Midbrain (tissue), 1 donor: ENCODE results near the gene TSC22D2.

Experiments used
- DNase-seq: peaks from one replicate; lab custom pipeline; 2025; lab: John Stamatoyannopoulos, UW

TSC22D2 gene

GRCh38 chr3:150412561-150413231 is 4.6 kb downstream of the TSC22D2 start:
- peak; percentile 21 for DNase-seq

DNA sequence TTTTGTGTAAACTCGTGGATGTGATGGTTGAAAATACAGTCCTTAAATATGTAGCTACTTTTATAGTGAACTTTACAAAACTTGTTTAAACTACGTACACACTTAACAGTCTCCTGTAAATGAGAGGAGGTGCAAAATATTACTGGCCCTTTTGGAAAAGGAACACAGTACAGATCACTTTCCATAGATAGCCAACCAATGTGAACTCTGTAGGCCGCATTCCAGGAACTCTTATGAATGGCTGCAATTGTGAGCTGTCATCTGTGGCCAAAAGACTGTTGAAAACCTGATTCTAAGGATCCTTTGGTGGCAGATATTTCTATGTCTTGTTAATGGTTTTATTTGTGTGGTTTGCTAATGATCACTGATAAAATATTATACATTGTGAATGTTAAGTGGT is 6.2 kb downstream of the TSC22D2 start:
- DNase-seq: peak; percentile 67

DNA sequence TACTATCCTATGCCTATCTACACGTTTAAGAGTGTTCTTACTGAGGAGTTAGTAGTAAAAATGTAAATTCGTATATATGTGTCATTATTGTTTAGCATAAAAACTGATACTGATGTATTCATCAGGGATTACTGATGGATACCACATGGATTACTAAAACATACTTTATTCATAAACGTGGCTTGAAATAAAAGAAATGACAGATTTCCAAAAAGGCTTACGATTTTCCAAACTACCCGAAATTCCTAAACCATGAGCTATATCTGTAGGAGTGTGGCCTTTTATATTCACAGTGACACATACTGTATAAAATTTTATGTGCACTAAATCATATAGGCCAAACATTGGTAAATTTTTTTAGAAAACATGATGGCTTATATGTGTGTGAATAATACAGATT is 6.9 kb downstream of the TSC22D2 start:
- no peak for DNase-seq

- DNase-seq: no peak
These were observed 11.2 kb downstream of the TSC22D2 start for GRCh38 chr3:150419076-150419868.

GRCh38 chr3:150419959-150420358 is 11.9 kb downstream of the TSC22D2 start:
- DNase-seq: no peak

DNA sequence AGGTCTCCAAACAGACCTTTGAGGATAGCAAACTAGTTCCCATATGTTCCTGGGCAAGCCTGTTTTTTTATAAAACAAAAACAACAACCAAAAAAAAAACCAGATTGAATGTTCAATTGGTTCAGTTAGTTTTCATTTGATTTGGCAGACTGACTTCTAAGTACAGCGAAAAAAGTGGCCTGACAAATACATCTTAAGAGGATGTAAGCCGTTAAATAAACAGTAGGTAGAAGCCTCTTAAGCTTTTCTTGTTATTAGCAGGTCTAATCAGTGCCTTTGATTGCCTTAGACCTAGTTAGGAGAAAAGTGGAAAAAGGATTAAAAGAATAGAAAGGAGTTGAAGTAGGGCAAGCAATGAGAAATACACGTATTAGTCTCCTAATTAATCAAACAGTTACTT is 13.2 kb downstream of the TSC22D2 start:
- no peak for DNase-seq

DNA sequence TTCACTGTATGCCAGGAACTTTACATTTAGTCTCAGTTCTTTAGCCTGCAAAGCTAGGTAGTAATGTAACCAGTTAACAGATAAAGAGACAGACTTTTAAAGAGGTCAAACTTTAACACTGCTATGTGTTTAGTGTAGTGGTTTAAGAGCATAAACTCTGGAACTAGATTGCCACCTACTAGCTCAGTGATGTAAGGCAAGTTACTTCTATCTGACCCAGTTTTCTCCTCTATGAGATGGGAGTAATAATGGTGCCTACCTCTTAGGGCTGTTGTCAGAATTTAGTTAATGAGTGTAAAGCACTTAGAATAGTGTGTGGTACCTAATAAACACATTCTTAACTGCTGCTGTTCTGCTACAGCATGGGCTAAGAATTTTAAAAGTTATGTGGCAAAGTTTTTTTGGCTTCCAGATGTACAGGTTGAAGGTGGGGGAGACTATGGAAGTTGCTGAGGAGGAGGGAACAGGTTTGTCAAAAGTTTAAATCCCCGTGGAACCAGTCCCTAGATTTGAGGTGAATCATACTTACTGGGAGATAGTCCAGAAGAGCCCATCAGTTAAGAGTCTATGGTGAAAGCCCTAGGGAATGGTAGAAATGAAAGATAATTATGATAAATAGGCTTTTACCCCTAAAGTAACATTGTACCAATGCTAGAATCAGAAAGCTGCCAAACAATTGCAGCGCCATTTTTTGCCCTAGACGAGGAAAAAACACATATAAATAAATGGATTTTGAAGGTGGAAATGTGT is 13.9 kb downstream of the TSC22D2 start:
- DNase-seq: no peak

DNA sequence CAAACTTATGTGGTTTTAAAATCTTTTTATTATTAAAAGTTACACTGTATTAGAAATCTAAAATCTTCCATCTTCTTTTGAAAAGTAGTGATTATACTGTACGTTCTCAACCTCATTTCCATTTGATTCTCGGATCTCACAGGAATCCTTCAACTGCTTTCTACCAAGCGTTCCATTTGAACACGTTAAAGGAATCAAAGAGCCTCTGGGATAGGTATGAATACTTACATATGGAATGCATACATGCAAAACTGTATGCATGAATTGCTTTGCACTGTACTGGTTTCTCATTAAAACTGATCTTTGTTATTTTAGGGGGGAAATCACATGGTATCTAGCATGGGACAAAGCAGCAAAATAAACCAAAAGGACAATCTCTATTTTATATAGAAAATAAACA is 14.8 kb downstream of the TSC22D2 start:
- no peak for DNase-seq

DNA sequence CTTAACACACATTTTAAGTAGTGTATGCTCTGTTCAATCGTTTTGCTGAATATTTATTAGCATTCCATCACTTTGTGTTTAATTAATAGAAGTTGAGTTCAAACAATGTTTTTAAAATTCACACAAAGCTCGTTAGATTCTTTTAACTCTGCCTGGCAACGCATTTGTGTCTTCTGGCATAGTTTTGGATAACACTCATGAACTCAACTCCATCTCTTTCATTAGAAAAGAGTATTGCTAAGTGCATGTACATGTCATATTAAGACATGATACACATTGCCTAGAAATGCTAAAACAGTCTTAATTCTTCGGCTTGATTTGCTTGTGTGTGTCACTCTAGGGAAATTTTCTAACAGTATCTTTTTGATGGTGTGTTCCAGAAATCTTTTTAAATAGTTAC is 15.7 kb downstream of the TSC22D2 start:
- DNase-seq: no peak

DNA sequence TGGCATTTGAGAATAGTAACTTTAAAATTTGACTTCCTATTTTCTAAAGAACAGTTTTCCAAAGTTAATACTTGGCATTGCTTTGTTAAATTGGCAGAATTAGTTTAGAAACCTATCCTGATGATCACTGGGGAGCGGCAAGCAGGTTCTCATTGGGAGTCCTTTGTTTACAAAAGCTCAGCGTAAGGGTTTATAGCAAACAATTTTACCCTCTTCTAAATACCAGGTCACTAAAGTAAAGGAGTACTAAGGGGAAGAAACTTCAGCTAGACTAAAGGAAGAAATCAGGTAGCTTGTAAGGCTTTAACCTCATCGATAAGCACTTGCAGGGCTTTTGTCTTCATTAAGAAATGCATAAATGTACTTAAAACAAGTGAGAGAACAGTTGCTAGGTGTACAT is 18.2 kb downstream of the TSC22D2 start:
- DNase-seq: no peak

GRCh38 chr3:150428562-150428961 is 20.5 kb downstream of the TSC22D2 start:
- no peak for DNase-seq

- DNase-seq: no peak
These were observed 21.9 kb downstream of the TSC22D2 start for GRCh38 chr3:150429767-150430671.

GRCh38 chr3:150433347-150433746 is 25.2 kb downstream of the TSC22D2 start:
- DNase-seq: no peak

- DNase-seq: no peak
These were observed 26.1 kb downstream of the TSC22D2 start for GRCh38 chr3:150434234-150434633.

DNA sequence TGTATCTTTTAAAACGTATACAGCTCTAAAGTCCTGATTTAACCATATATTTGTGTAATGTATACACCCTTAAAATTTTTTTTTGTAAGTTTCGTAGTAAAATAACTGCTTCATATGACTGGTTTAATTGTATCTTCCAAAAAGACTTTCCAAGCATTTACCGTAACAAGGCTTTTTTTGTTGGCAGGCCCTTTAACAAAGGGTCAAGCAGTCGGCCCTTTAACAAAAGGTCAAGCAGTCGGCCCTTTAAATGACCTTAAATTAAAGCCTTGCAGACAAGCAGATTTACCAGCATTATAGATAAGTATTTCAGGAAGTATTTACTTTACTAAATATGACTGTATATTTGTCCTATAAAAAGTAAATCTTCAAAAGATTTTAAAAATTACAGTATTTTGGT is 28.1 kb downstream of the TSC22D2 start:
- DNase-seq: no peak

GRCh38 chr3:150439657-150440056 is 31.6 kb downstream of the TSC22D2 start:
- no peak for DNase-seq

DNA sequence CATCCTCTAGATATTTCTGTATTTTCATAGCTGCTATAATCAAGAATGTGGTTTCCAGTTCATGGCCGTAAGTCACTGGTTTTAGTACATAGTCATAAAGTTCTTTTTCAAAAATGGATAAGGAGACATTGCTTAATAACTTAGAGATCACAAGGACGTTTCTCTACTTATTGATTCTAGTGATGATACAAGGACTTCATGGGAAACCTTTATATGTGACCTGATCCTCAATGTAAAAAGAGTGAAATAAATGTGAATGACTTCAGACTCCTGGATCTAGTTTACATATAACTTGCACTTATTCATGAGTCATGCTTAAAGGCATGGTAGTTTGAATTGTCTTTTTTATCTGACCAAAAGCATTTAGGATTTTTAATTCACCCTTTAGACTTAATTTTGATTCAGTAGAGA is 35.2 kb downstream of the TSC22D2 start:
- no peak for DNase-seq

GRCh38 chr3:150444371-150444770 is 36.3 kb downstream of the TSC22D2 start:
- no peak for DNase-seq

DNA sequence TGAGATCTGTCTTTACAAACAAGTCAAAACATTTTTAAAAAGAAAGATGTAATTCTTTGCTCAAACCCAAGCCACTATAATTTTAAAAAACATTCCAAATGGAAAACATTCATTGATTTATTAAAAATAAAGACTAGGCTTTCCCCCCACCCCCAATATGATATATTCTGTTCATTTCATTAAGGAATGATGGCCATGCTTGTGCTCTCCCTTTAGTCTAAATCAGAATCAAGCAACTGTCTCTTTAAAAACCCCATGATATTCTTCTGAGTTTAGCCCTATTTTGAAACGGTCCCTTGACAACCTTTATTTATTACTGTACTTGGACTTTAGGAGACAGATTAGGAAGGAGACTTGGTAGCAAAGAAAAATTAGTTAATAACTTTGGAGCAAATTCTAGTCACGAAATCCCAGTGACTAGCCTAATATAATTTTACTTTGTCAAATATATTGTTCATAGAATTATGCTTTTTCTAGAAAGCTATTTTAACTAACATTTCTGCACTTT is 38.4 kb downstream of the TSC22D2 start:
- DNase-seq: no peak

DNA sequence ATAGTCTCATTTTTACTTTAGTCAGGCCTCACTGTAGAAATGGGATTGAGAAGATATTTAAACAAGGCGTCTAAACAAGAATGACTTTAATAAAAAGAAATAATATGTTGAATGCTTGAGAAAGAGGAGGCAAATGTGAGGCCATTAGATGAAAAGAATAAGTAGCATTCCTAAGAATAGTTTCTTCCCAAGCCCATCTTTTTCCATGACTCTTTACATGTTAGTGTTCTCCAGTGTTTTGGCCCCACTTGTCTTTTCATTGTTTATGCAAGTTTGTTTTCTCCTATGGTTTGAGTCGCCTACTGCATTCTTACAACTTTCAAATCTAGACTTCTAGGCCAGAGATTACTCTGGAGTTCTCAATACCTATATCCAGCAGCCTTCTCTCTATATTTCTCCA is 39.0 kb downstream of the TSC22D2 start:
- no peak for DNase-seq

- DNase-seq: no peak
These were observed 39.8 kb downstream of the TSC22D2 start for GRCh38 chr3:150447631-150448465.
